Measurements from ENCODE around the gene RNF169.

The RNF169 gene

GRCh38 chr11:74877132-74877531, 128.5 kb downstream of the RNF169 start:
- no peak for DNase-seq (ENCODE audit: low spot score)
